Neural cell (in vitro differentiated cells): ENCODE results near the gene VWA3B.

ENCODE experiments used
- EZH2 ChIP-seq: fragments of 200-600, 300-800 bp; shearing (Covaris generic), sonication (generic); IDR thresholded peaks from 2 replicates; pipeline ENCODE4 v1.6.1; 2014; ENCODE audit warnings: antibody characterized with exemption, low read length, borderline replicate concordance, mild to moderate bottlenecking; ENCODE audit not compliant: insufficient read depth, poor library complexity, severe bottlenecking
- MXI1 ChIP-seq: fragments of 450-650 bp; conservative IDR thresholded peaks from 2 replicates; pipeline ENCODE4 v1.6.1; 2014; ENCODE audit warnings: antibody characterized with exemption, mild to moderate bottlenecking; ENCODE audit not compliant: poor library complexity, severe bottlenecking
- TAF1 ChIP-seq: IDR thresholded peaks from 2 replicates; pipeline ENCODE4 v1.6.1; 2012; ENCODE audit warnings: low read depth

DNA sequence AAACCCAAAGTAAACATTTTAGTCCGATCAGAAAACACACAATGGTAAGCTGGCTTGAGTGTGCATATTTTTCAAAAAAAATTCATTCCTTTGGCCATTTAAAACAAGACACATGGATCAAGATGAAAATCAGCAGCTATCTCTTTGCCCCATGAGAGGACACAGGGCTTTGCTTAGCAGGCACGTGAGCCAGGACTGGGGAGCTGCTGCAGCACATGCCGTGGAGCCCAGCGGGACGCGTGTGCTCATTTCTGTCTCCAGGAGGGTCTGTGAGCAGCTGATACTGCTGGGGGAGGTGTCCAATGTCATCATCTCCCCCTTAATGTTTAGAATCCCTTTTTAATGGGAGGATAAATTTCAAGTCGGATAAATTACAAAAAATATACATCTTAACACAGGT lies 209.5 kb downstream of the VWA3B start:
- TF ChIP-seq TAF1 (no peak), MXI1 (no peak), EZH2 (no peak)
